OCI-LY1 (cell line): ENCODE measurements around the gene GRPEL2.

Experiments
- CTCF ChIP-seq: fragments of 200-600 bp; sonication (generic), shearing (Covaris generic); IDR thresholded peaks from 2 replicates; pipeline ENCODE4 v1.5.1; 2017; ENCODE audit warnings: mild to moderate bottlenecking, antibody characterized with exemption, low read length, moderate library complexity, mixed read lengths
- EZH2 ChIP-seq: fragments of 200-600 bp; sonication (generic), shearing (Covaris generic); IDR thresholded peaks from 2 replicates; pipeline ENCODE4 v1.8.0; 2017; ENCODE audit warnings: borderline replicate concordance, mixed run types, mild to moderate bottlenecking, antibody characterized with exemption, low read length, moderate library complexity, mixed read lengths

DNA sequence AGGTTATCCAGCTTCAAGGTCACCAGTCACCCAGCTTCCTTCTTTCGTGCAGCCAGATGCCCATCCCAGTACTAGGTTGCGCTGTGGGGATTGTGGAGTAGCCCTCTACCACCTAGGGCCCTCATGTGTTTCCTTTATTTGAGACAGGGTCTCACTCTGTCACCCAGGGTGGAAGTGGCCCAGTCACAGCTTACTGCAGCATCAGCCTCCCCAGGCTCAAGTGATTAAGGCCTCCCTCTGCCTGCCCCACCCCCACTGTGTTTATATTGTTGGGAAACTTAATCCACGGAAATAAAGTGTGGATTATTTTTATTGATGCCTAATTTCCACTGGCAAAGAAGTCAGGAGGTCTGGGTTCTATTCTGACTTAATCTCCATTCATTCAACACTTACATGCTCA lies 29.5 kb downstream of the GRPEL2 start:
- no peak for TF ChIP-seq CTCF
- TF ChIP-seq EZH2: no peak
